Left ventricle myocardium inferior (tissue), 1 donor: Measurements from ENCODE around the gene TENT4B. TPM values are rescaled to one million over a fixed set of nuclear protein-coding genes. Genes with fewer than 3 reads are reported as not detected.

Experiments used
- DNase-seq: peaks from one replicate; pipeline ENCODE4 v3.0.0-alpha.2; 2020
- H3K27ac ChIP-seq: fragments of 200-600 bp; replicated peaks from 2 replicates; pipeline ENCODE4 v1.8.0; 2021
- H3K27me3 ChIP-seq: fragments of 200-600 bp; 2 replicates; pipeline ENCODE4 v1.8.0; 2021; ENCODE audit warnings: low read depth
- H3K36me3 ChIP-seq: fragments of 200-600 bp; 2 replicates; pipeline ENCODE4 v1.8.0; 2021
- H3K4me1 ChIP-seq: fragments of 200-600 bp; 2 replicates; pipeline ENCODE4 v1.8.0; 2021
- H3K4me3 ChIP-seq: fragments of 200-600 bp; 2 replicates; pipeline ENCODE4 v1.8.0; 2021; ENCODE audit warnings: mild to moderate bottlenecking, moderate library complexity
- H3K9me3 ChIP-seq: fragments of 200-600 bp; replicated peaks from 2 replicates; pipeline ENCODE4 v1.8.0; 2021
- intact Hi-C: fragments of 100-400 bp; cut with micrococcal nuclease; formaldehyde crosslinking; loops from one replicate; pipeline ENCODE4 v1.11.0; 2022
- total RNA-seq: library from RNA; stranded (reverse); fragmentation: NEBNext Ultra II Directional; extraction: Animal tissue kit (Norgen Biotek cat#: 25700); gene quantifications from one replicate; pipeline ENCODE4 v1.2.1, GENCODE V29; 2021
- TF ChIP-seq, protein P1 (sequence below): fragments of 200-600 bp; IDR thresholded peaks from 2 replicates; pipeline ENCODE4 v1.8.0; 2021; ENCODE audit warnings: antibody characterized with exemption, mild to moderate bottlenecking, borderline replicate concordance
- donor health status: DM: no; HTN: yes; CAD: no; lungs with severe emphysema.

The TENT4B gene
- total RNA-seq, 1 donor from 2014 or later, result 7.5 TPM

DNA sequence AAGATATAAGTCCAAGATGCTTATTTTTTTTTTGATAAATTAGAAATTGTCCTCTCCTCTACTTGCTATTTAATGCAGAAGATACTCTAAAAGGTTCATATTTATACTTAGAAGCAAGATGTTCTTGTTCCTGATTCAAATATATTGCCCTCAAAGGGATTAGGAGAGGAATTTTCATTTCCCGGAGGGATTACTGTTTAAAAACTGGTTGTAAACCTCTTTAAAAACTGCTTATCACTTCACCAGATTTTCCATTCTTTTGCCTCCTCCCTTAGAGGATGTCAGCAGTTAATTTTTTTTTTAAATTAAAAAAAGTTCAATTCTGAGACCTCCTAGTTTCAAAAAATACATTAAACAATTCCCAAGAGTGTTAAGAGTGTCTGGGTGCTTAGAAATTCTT is 2.8 kb downstream of the TENT4B start:
- Histone ChIP-seq H3K9me3 (no peaks in the 10 kb centered on the region), H3K27me3 (no peaks in the 10 kb centered on the region), H3K4me1 (peaks cover 68% of the 10 kb centered on the region), H3K4me3 (peak overlapping the region; percentile 83), H3K27ac (peak overlapping the region; percentile 54), H3K36me3 (no peaks in the 10 kb centered on the region)
- intact Hi-C loops, result loop anchor here (10.0 kb wide), 1 partner anchor 49 kb away; no protein-coding TSS in a partner anchor
- no peak for DNase-seq
- TF ChIP-seq, protein P1, sequence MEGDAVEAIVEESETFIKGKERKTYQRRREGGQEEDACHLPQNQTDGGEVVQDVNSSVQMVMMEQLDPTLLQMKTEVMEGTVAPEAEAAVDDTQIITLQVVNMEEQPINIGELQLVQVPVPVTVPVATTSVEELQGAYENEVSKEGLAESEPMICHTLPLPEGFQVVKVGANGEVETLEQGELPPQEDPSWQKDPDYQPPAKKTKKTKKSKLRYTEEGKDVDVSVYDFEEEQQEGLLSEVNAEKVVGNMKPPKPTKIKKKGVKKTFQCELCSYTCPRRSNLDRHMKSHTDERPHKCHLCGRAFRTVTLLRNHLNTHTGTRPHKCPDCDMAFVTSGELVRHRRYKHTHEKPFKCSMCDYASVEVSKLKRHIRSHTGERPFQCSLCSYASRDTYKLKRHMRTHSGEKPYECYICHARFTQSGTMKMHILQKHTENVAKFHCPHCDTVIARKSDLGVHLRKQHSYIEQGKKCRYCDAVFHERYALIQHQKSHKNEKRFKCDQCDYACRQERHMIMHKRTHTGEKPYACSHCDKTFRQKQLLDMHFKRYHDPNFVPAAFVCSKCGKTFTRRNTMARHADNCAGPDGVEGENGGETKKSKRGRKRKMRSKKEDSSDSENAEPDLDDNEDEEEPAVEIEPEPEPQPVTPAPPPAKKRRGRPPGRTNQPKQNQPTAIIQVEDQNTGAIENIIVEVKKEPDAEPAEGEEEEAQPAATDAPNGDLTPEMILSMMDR, result no peak

DNA sequence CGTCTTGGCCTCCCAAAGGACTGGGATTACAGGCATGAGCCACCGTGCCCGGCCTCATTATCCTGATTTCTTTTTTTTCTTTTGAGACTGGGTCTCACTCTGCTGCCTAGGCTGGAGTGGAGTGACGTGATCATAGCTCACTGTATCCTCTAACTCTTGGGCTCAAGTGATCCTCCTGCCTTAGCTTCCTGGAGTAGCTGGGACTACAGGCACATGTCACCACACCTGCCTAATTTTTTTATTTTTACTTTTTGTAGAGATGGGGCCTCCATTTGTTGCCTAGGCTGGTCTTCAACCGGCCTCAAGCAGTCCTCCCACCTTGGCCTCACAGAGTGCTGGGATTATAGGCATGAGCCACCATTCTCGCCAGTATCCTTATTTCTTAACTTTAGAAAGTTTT is 3.5 kb downstream of the TENT4B start:
- DNase-seq, result no peak
- Histone ChIP-seq H3K4me3 (peak overlapping the region; percentile 83), H3K9me3 (no peaks in the 10 kb centered on the region), H3K27ac (peak overlapping the region; percentile 54), H3K4me1 (peaks cover 68% of the 10 kb centered on the region), H3K36me3 (no peaks in the 10 kb centered on the region), H3K27me3 (no peaks in the 10 kb centered on the region)
- TF ChIP-seq, protein P1, result no peak
- intact Hi-C loops, result loop anchor here (10.0 kb wide), 1 partner anchor 48 kb away; no protein-coding TSS in a partner anchor

DNA sequence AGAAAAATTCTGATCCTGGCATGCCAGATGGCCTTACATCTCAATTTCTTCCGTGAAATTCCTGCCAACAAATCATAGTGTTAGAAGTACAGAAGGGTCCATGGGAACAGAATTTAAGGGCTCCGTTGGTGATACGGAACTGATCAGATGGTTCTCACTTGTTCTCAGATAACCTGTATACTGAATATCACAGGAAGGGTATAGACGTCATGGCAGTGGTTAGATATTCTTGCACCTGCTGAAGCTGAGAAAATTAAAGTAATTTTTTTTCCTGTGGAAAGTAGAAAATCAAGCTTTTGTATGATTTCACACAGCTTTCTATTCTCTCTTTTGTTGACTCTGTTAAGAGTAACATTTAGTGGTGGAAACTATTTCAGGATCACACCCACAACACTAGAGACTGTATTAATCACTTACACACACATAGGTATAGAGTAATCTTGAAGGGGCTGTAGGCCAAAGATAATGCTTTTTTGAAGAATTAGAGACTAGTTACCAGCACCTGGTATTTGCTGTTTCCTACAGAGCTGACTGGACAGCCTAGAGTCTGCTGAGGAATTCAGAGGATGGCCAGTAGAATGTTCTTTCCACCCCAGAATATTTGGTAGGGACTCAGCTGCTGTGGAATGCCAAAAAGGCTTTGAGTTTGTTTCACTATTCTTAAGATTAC is 7.5 kb downstream of the TENT4B start:
- H3K4me1 ChIP-seq, result peaks cover 60% of the 10 kb centered on the region

DNA sequence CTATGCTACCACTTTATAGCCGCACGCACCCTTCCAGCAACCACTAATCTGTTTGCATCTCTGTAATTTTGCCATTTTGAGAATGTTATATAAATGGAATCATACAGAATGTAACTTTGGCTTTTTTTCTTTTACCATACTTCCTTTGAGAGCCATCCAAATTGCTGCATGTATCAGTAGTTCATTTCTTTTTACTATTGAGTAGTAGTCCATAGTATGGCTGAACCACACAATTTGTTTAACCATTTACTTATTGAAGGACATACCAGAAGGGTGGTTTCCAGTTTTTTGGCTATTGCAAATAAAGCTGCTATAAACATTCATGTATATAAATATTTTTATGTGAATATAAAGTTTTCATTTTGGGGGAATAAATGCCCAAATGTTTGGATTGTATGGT is 8.8 kb downstream of the TENT4B start:
- H3K36me3 ChIP-seq, result no peaks in the 10 kb centered on the region
- no peak overlapping the region for H3K4me3 ChIP-seq
- TF ChIP-seq, protein P1, result no peak
- no peaks in the 10 kb centered on the region for H3K9me3 ChIP-seq
- intact Hi-C loops, result no loop called here
- no peaks in the 10 kb centered on the region for H3K27me3 ChIP-seq
- no peak for DNase-seq
- H3K27ac ChIP-seq, result no peak overlapping the region
- H3K4me1 ChIP-seq, result peaks cover 62% of the 10 kb centered on the region

More for the DNA sequence above, 7.5 kb downstream of the TENT4B start:
- no peak overlapping the region for H3K27ac ChIP-seq
- TF ChIP-seq, protein P1, result no peak
- no peaks in the 10 kb centered on the region for H3K27me3 ChIP-seq
- no peak for DNase-seq
- no peak overlapping the region for H3K4me3 ChIP-seq
- H3K36me3 ChIP-seq, result no peaks in the 10 kb centered on the region
- H3K9me3 ChIP-seq, result no peaks in the 10 kb centered on the region
- intact Hi-C loops, result no loop called here

DNA sequence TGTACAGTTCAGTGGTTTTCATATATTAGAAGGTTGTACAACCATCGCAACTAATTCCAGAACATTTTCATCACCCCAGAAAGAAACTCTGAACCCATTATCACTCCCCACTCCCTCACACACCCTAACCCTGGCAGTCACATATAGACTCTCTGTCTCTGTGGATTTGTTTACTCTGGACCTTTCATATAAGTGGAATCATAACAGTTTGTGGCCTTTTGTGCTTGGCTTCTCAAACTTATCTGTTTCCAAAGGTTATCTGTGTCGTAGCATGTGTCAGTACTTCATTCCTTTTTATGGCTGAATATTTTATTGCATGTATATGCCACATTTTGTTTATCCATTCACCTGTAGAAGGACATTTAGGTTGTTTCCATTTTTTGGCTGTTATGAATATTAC is 12.4 kb downstream of the TENT4B start:
- H3K4me1 ChIP-seq, result peaks cover 57% of the 10 kb centered on the region
- TF ChIP-seq, protein P1, result no peak

More for the DNA sequence above, 12.4 kb downstream of the TENT4B start:
- Histone ChIP-seq H3K4me3 (no peak overlapping the region), H3K9me3 (no peaks in the 10 kb centered on the region), H3K36me3 (no peaks in the 10 kb centered on the region), H3K27ac (no peak overlapping the region), H3K27me3 (no peaks in the 10 kb centered on the region)
- DNase-seq, result no peak
- intact Hi-C loops, result no loop called here
